GM23338 (cell line): ENCODE measurements around the gene NUPR1. TPM values are rescaled to one million over a fixed set of nuclear protein-coding genes. Genes with fewer than 3 reads are reported as not detected.

Source experiments
- ATAC-seq: fragments of 200-7000 bp; cut with Tn5 transposase; 3 replicates; pipeline ENCODE4 v1.9.1; 2020
- DNase-seq: peaks from one replicate; pipeline ENCODE4 v3.0.0-alpha.2; 2015; ENCODE audit warnings: low spot score
- H2AFZ ChIP-seq: fragments of 200-600 bp; sonication (generic); 2 replicates; pipeline ENCODE4 v1.8.0; 2016; ENCODE audit warnings: antibody characterized with exemption, mild to moderate bottlenecking, moderate library complexity
- H3F3A ChIP-seq: fragments of 200-600 bp; sonication (generic); replicated peaks from 2 replicates; pipeline ENCODE4 v1.8.0; 2017; ENCODE audit warnings: antibody characterized with exemption, mixed run types, low read depth
- H3K27ac ChIP-seq: fragments of 200-600 bp; sonication (generic); 2 replicates; pipeline ENCODE4 v1.6.1; 2016; ENCODE audit warnings: low read depth
- H3K27me3 ChIP-seq: fragments of 200-600 bp; sonication (generic); 2 replicates; pipeline ENCODE4 v1.8.0; 2016; ENCODE audit warnings: mild to moderate bottlenecking, mixed run types, moderate library complexity; ENCODE audit not compliant: insufficient read depth
- H3K36me3 ChIP-seq: fragments of 200-600 bp; sonication (generic); 2 replicates; pipeline ENCODE4 v1.8.0; 2016; ENCODE audit warnings: mild to moderate bottlenecking; ENCODE audit not compliant: insufficient read depth
- H3K4me1 ChIP-seq: fragments of 200-600 bp; sonication (generic); 2 replicates; pipeline ENCODE4 v1.8.0; 2016; ENCODE audit warnings: mild to moderate bottlenecking, moderate library complexity; ENCODE audit not compliant: insufficient read depth
- H3K4me2 ChIP-seq: fragments of 200-600 bp; sonication (generic); 2 replicates; pipeline ENCODE4 v1.7.1; 2017; ENCODE audit warnings: mixed run types
- H3K4me3 ChIP-seq: fragments of 200-600 bp; sonication (generic); 2 replicates; pipeline ENCODE4 v1.6.1; 2016; ENCODE audit warnings: mixed run types
- H3K79me2 ChIP-seq: fragments of 200-600 bp; sonication (generic); replicated peaks from 2 replicates; pipeline ENCODE4 v1.8.0; 2017; ENCODE audit warnings: mild to moderate bottlenecking; ENCODE audit not compliant: insufficient read depth
- H3K9me2 ChIP-seq: fragments of 200-600 bp; sonication (generic); 2 replicates; pipeline ENCODE4 v1.8.0; 2017; ENCODE audit not compliant: insufficient read depth
- H4K20me1 ChIP-seq: fragments of 200-600 bp; sonication (generic); replicated peaks from 2 replicates; pipeline ENCODE4 v1.8.0; 2017; ENCODE audit warnings: mild to moderate bottlenecking; ENCODE audit not compliant: insufficient read depth
- H3K27ac Mint-ChIP-seq: 2 replicates; pipeline ENCODE4 v1.8.0; 2020; ENCODE audit warnings: inconsistent platforms, mild to moderate bottlenecking, moderate library complexity, mixed read lengths
- H3K27me3 Mint-ChIP-seq: 3 replicates; pipeline ENCODE4 v1.8.0; 2022; ENCODE audit warnings: low read depth, mild to moderate bottlenecking, moderate library complexity, mixed read lengths, inconsistent platforms; ENCODE audit not compliant: insufficient read depth, poor library complexity
- H3K36me3 Mint-ChIP-seq: 3 replicates; pipeline ENCODE4 v1.8.0; 2021; ENCODE audit warnings: low read depth, mild to moderate bottlenecking, inconsistent platforms, moderate library complexity, mixed read lengths
- H3K4me1 Mint-ChIP-seq: 3 replicates; pipeline ENCODE4 v1.8.0; 2020; ENCODE audit warnings: mild to moderate bottlenecking, inconsistent platforms, mixed read lengths
- H3K4me3 Mint-ChIP-seq: 3 replicates; pipeline ENCODE4 v1.8.0; 2021; ENCODE audit warnings: moderate library complexity, mild to moderate bottlenecking, inconsistent platforms, mixed read lengths
- H3K9me3 Mint-ChIP-seq: 3 replicates; pipeline ENCODE4 v1.8.0; 2020; ENCODE audit warnings: moderate library complexity, mild to moderate bottlenecking, inconsistent platforms, mixed read lengths
- CREB1 ChIP-seq: fragments of 250-450 bp; sonication (Bioruptor Pico); IDR thresholded peaks from 2 replicates; pipeline ENCODE4 v1.5.0; 2020; ENCODE audit warnings: low read depth, mild to moderate bottlenecking, moderate library complexity
- CTCF ChIP-seq, 2 experiments: fragments of 200-600 bp in 1 of 2; sonication (generic) in 1 of 2; conservative IDR thresholded peaks; 2 replicates each; pipeline versions ENCODE4 v1.5.1 to v1.6.1; 2016 to 2017; ENCODE audit warnings: antibody characterized with exemption in 2 of 2, low read depth in 2 of 2, mild to moderate bottlenecking in 2 of 2, moderate library complexity in 1 of 2
- ETS1 ChIP-seq: IDR thresholded peaks from 2 replicates; pipeline ENCODE4 v1.6.1; 2016; ENCODE audit warnings: antibody characterized with exemption
- EZH2 ChIP-seq: fragments of 200-600 bp; sonication (generic); IDR thresholded peaks from one replicate; pipeline ENCODE4 v1.8.0; 2017; ENCODE audit warnings: antibody characterized with exemption, mild to moderate bottlenecking, low read depth; ENCODE audit not compliant: unreplicated experiment
- EZH2phosphoT487 ChIP-seq: fragments of 200-600 bp; sonication (generic); IDR thresholded peaks from one replicate; pipeline ENCODE4 v1.8.1; 2018; ENCODE audit warnings: antibody characterized with exemption; ENCODE audit not compliant: unreplicated experiment
- JUNB ChIP-seq: IDR thresholded peaks from one replicate; pipeline ENCODE4 v1.6.1; 2016; ENCODE audit warnings: antibody characterized with exemption; ENCODE audit not compliant: unreplicated experiment
- NANOG ChIP-seq: IDR thresholded peaks from 2 replicates; pipeline ENCODE4 v1.6.1; 2016; ENCODE audit warnings: antibody characterized with exemption, borderline replicate concordance
- POLR2AphosphoS5 ChIP-seq: IDR thresholded peaks from 2 replicates; pipeline ENCODE4 v1.6.1; 2016; ENCODE audit warnings: antibody characterized with exemption, low read depth
- REST ChIP-seq: IDR thresholded peaks from one replicate; pipeline ENCODE4 v1.6.1; 2018; ENCODE audit warnings: antibody characterized with exemption; ENCODE audit not compliant: unreplicated experiment
- STAT1 ChIP-seq: IDR thresholded peaks from one replicate; pipeline ENCODE4 v1.6.1; 2016; ENCODE audit warnings: antibody characterized with exemption; ENCODE audit not compliant: unreplicated experiment
- ZNF114 ChIP-seq: fragments of 250-450 bp; sonication (Bioruptor Pico); IDR thresholded peaks from 2 replicates; pipeline ENCODE4 v1.5.0; 2020; ENCODE audit warnings: mild to moderate bottlenecking, moderate library complexity
- ZNF331 ChIP-seq: fragments of 250-450 bp; sonication (Bioruptor Pico); IDR thresholded peaks from 2 replicates; pipeline ENCODE4 v1.5.0; 2020; ENCODE audit warnings: low read depth, mild to moderate bottlenecking, moderate library complexity
- ZNF462 ChIP-seq: fragments of 250-450 bp; sonication (Bioruptor Pico); IDR thresholded peaks from 2 replicates; pipeline ENCODE4 v1.5.0; 2020; ENCODE audit warnings: mild to moderate bottlenecking, moderate library complexity
- polyA plus RNA-seq: library from polyadenylated mRNA; unstranded; fragments of >200 nt; fragmentation: Nextera tagmentation; extraction: Ambion mirVana; gene quantifications from 2 replicates; pipeline ENCODE4 v1.2.1, GENCODE V29; 2016
- total RNA-seq: library from RNA; depleted of rRNA; stranded (reverse); fragments of >200 nt; shearing (Covaris generic); gene quantifications from 2 replicates; pipeline ENCODE4 v1.2.3, GENCODE V29; 2014

Gene NUPR1
- total and polyA plus RNA-seq, 2 experiments from 2014 or later, result 0.03 to 0.48 TPM

GRCh38 chr16:28555561-28555960, 16.8 kb upstream of the NUPR1 start:
- Histone ChIP-seq H3F3A (no peaks in the 10 kb centered on the region), H3K36me3 (no peaks in the 10 kb centered on the region), H3K9me2 (no peaks in the 10 kb centered on the region), H3K27ac (no peak overlapping the region), H3K4me2 (no peak overlapping the region), H3K4me3 (no peak overlapping the region), H2AFZ (no peak overlapping the region), H3K79me2 (peaks cover 12% of the 10 kb centered on the region; the same call in 1 of the 2 replicates), H3K27me3 (no peaks in the 10 kb centered on the region), H4K20me1 (no peaks in the 10 kb centered on the region), H3K4me1 (no peaks in the 10 kb centered on the region)
- peaks cover 5% of the 10 kb centered on the region; the same call in 2 of the 3 replicates for H3K4me1 Mint-ChIP-seq
- H3K4me3 Mint-ChIP-seq, result no peak overlapping the region
- TF ChIP-seq ETS1 (no peak), ZNF462 (no peak), REST (no peak), POLR2AphosphoS5 (no peak), ZNF331 (CRISPR knock-in tag) (no peak), STAT1 (no peak), CREB1 (CRISPR knock-in tag) (no peak), CTCF (conservative IDR thresholded peaks at IDR 0.05; ENCODE audit: low read depth in 2 of 2) (no peak), JUNB (no peak), EZH2phosphoT487 (no peak), EZH2 (no peak), NANOG (no peak), ZNF114 (no peak)
- H3K27me3 Mint-ChIP-seq, result no peaks in the 10 kb centered on the region
- ATAC-seq (no peak), DNase-seq (no peak)
- peaks cover 20% of the 10 kb centered on the region for H3K36me3 Mint-ChIP-seq
- no peaks in the 10 kb centered on the region for H3K9me3 Mint-ChIP-seq
- no peak overlapping the region for H3K27ac Mint-ChIP-seq
